Keratinocyte (primary cell): ENCODE measurements around the gene BDP1.
"Not testable (repeated sequence)": the region's sequence is repeated elsewhere in the genome, so short reads cannot be mapped to it uniquely, and the experiment has no call there.

Source experiments
- EZH2 ChIP-seq: IDR thresholded peaks from one replicate; pipeline ENCODE4 v1.6.1; 2012; ENCODE audit warnings: inconsistent platforms, mild to moderate bottlenecking, low read length, moderate library complexity
- TF ChIP-seq, protein P1 (sequence below), 3 experiments: IDR thresholded peaks in 1 of 3; conservative IDR thresholded peaks in 1 of 3; optimal IDR thresholded peaks in 1 of 3; 2 replicates in 2 of 3; 3 replicates in 1 of 3; pipeline versions ENCODE3 to v1.5.1; 2011; ENCODE audit warnings: low read length in 3 of 3, mild to moderate bottlenecking in 3 of 3, moderate library complexity in 2 of 3, control low read depth in 1 of 3, inconsistent platforms in 1 of 3; ENCODE audit not compliant: insufficient read depth in 2 of 3; ENCODE audit errors: extremely low read depth in 1 of 3

DNA sequence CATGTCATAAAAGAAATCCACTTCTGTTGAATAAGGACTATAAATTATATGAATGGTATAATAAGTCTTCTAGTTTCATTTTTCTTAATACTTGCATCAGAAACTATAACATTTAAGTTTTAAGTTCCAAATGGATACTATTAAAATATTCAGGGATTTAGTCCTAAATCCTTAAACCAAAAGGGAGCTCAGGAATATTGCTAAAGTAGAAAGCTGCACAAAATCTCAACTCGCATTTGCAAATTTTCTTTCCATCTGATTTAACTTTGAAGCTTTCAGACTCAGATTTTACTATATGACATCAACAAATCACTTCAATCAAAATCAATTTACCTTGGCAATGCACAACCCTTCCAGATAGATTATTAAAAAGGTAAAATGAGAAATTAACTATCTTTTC is 10.4 kb upstream of the BDP1 start:
- TF ChIP-seq, protein P1, sequence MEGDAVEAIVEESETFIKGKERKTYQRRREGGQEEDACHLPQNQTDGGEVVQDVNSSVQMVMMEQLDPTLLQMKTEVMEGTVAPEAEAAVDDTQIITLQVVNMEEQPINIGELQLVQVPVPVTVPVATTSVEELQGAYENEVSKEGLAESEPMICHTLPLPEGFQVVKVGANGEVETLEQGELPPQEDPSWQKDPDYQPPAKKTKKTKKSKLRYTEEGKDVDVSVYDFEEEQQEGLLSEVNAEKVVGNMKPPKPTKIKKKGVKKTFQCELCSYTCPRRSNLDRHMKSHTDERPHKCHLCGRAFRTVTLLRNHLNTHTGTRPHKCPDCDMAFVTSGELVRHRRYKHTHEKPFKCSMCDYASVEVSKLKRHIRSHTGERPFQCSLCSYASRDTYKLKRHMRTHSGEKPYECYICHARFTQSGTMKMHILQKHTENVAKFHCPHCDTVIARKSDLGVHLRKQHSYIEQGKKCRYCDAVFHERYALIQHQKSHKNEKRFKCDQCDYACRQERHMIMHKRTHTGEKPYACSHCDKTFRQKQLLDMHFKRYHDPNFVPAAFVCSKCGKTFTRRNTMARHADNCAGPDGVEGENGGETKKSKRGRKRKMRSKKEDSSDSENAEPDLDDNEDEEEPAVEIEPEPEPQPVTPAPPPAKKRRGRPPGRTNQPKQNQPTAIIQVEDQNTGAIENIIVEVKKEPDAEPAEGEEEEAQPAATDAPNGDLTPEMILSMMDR (optimal IDR thresholded peaks at IDR 0.05 in 1 of 3, IDR thresholded peaks at IDR 0.05 in 1 of 3, conservative IDR thresholded peaks at IDR 0.05 in 1 of 3; ENCODE audit: extremely low read depth in 1 of 3, insufficient read depth in 2 of 3, low read length in 3 of 3), result not testable (repeated sequence)
- TF ChIP-seq EZH2, result not testable (repeated sequence)
